Pancreas (tissue), 10 donors: Measurements from ENCODE around the gene ABCG4. TPM values are rescaled to one million over a fixed set of nuclear protein-coding genes. Genes with fewer than 3 reads are reported as not detected.
"Not testable (repeated sequence)": the region's sequence is repeated elsewhere in the genome, so short reads cannot be mapped to it uniquely, and the experiment has no call there.

ENCODE experiments used
- ATAC-seq, 4 donors: fragments of 200-7000 bp; cut with Tn5 transposase; one replicate each; pipeline versions ENCODE4 v1.8.0 to v1.9.1; 2020; ENCODE audit warnings: mild to moderate bottlenecking in 4 of 4, moderate library complexity in 4 of 4
- DNase-seq, 6 donors: peaks; one replicate each; pipeline ENCODE4 v3.0.0-alpha.2; 2020
- FAIRE-seq: peaks from 2 replicates; lab custom pipeline; 2012; peaks lifted over from hg19 to GRCh38; lab: Jason Lieb, UNC
- H3K27ac ChIP-seq, 4 donors: fragments of 200-600 bp; sonication (generic); 1 replicate in 3 of 4; 2 replicates in 1 of 4; pipeline versions ENCODE4 v1.5.0 to v1.8.0; 2020
- H3K27me3 ChIP-seq, 4 donors: fragments of 200-600 bp; one replicate each; pipeline ENCODE4 v1.8.0; 2021
- H3K36me3 ChIP-seq, 3 donors: fragments of 200-600 bp; sonication (generic) in 1 of 3; one replicate each; pipeline versions ENCODE4 v1.5.0 to v1.8.0; 2020 to 2021
- H3K4me1 ChIP-seq, 3 donors: fragments of 200-600 bp; one replicate each; pipeline ENCODE4 v1.8.0; 2021
- H3K4me3 ChIP-seq, 4 donors: fragments of 200-600 bp; sonication (generic) in 2 of 4; one replicate each; pipeline versions ENCODE4 v1.5.0 to v1.8.0; 2020 to 2021
- H3K9me3 ChIP-seq, 4 donors: fragments of 200-600 bp; one replicate each; pipeline ENCODE4 v1.8.0; 2021
- CTCF ChIP-seq, 4 donors: fragments of 200-600 bp; sonication (generic) in 3 of 4; IDR thresholded peaks; one replicate each; pipeline versions ENCODE4 v1.5.0 to v1.8.0; 2021; ENCODE audit warnings: antibody characterized with exemption in 4 of 4
- WGBS, 2 donors: extraction: QIAGEN DNeasy Blood & Tissue Kit; methylation state at CpG; one replicate each; pipeline ENCODE4 v1.1.7; 2013; 5-methylcytosine and 5-hydroxymethylcytosine counted together
- intact Hi-C, 3 donors: fragments of 100-400 bp; cut with DNase I; formaldehyde crosslinking; loops; one replicate each; pipeline versions ENCODE4 v1.11.1 to v1.14.2; 2022
- polyA plus RNA-seq, 2 donors: library from polyadenylated mRNA; stranded (reverse); fragments of 200-250 nt; gene quantifications; one replicate each; pipeline ENCODE4 v1.2.3, GENCODE V29; 2013
- total RNA-seq, 6 donors: library from RNA; stranded (reverse); fragmentation: NEBNext Ultra II Directional in 4 of 6; extraction: Animal tissue kit (Norgen Biotek cat#: 25700) in 4 of 6; gene quantifications; one replicate each; pipeline versions ENCODE4 v1.2.1 to v1.2.4, GENCODE V29; 2021 to 2023
- donor health status: healthy with polysubstance abuse.
- donor health status: DM: no; HTN: no; CAD: no; lungs with moderate emphysema.
- donor health status: DM: no; HTN: no; CAD: no.
- donor health status: control.
- donor health status: control.
- donor health status: Bipolar disorder and iron deficiency.
- donor health status: DM: yes; HTN: yes; CAD: no.
- donor health status: DM: no; HTN: no; CAD: no.
- donor health status: DM: no; HTN: no; CAD: no.
- donor health status: DM: yes; HTN: yes; CAD: no.

Gene ABCG4
- total and polyA plus RNA-seq, 8 donors, result 0.11 to 0.21 TPM; not detected in 6

- DNase-seq (peak in 1 of 6 donors; percentile 13), FAIRE-seq (no peak), ATAC-seq (no peak)
- Histone ChIP-seq H3K4me1 (no peaks in the 10 kb centered on the region), H3K36me3 (no peaks in the 10 kb centered on the region), H3K9me3 (no peaks in the 10 kb centered on the region), H3K27ac (no peak overlapping the region), H3K4me3 (no peak overlapping the region), H3K27me3 (no peaks in the 10 kb centered on the region)
- 67 to 79% methylated on average over 8 of the region's 8 CpGs for WGBS, 2 donors
- no peak for TF ChIP-seq CTCF (IDR thresholded peaks at IDR 0.05)
- intact Hi-C loops, result no loop called here
Measured at GRCh38 chr11:119161871-119162270, 13.0 kb downstream of the ABCG4 start.

- peak in 1 of 4 donors; percentile 1 for ATAC-seq
- no peaks in the 10 kb centered on the region for H3K27me3 ChIP-seq
- no peak for FAIRE-seq
- no peak overlapping the region for H3K27ac ChIP-seq
- no peak overlapping the region for H3K4me3 ChIP-seq
- no peaks in the 10 kb centered on the region for H3K9me3 ChIP-seq
- no peaks in the 10 kb centered on the region for H3K36me3 ChIP-seq
- no peak for TF ChIP-seq CTCF (IDR thresholded peaks at IDR 0.05)
- H3K4me1 ChIP-seq, result peaks cover 0 to 5% (median 0%) of the 10 kb centered on the region in 3 donors
- intact Hi-C loops, result no loop called here
- DNase-seq, result peak in 1 of 6 donors; percentile 6
- WGBS, 2 donors, result 46 to 64% methylated on average over 8 of the region's 8 CpGs
Measured at GRCh38 chr11:119166368-119167076, 17.7 kb downstream of the ABCG4 start.

- ATAC-seq, H3K4me3 ChIP-seq, H3K36me3 ChIP-seq, H3K27me3 ChIP-seq, DNase-seq, FAIRE-seq, intact Hi-C loops, H3K27ac ChIP-seq, H3K4me1 ChIP-seq, H3K9me3 ChIP-seq: not testable (repeated sequence)
- WGBS, 2 donors, result 71 to 79% methylated on average over 10 of the region's 10 CpGs
Measured at GRCh38 chr11:119167077-119167458, 18.2 kb downstream of the ABCG4 start.

GRCh38 chr11:119167933-119168332 is 19.1 kb downstream of the ABCG4 start:
- no peaks in the 10 kb centered on the region for H3K27me3 ChIP-seq
- WGBS, 2 donors, result 62 to 67% methylated on average over 6 of the region's 6 CpGs
- no peaks in the 10 kb centered on the region for H3K36me3 ChIP-seq
- DNase-seq, result no peak
- H3K4me1 ChIP-seq, result peaks cover 0 to 5% (median 0%) of the 10 kb centered on the region in 3 donors
- FAIRE-seq, result no peak
- no peaks in the 10 kb centered on the region for H3K9me3 ChIP-seq
- intact Hi-C loops, result no loop called here
- no peak for TF ChIP-seq CTCF (IDR thresholded peaks at IDR 0.05)
- ATAC-seq, result no peak
- no peak overlapping the region for H3K27ac ChIP-seq
- no peak overlapping the region for H3K4me3 ChIP-seq

- ATAC-seq, result peak; percentile 94 to 98 (median 96)
- intact Hi-C loops, result no loop called here
- TF ChIP-seq CTCF (IDR thresholded peaks at IDR 0.05), result peak; percentile 80 to 87 (median 85)
- Histone ChIP-seq H3K4me1 (peaks cover 0 to 5% (median 0%) of the 10 kb centered on the region in 3 donors), H3K27me3 (no peaks in the 10 kb centered on the region), H3K9me3 (no peaks in the 10 kb centered on the region), H3K27ac (peak within 1 kb of the TSS; percentile 93 to 97 (median 94)), H3K36me3 (no peaks in the 10 kb centered on the region), H3K4me3 (peak within 1 kb of the TSS; percentile 75 to 90 (median 89))
- no peak for FAIRE-seq
- 4 to 5% methylated on average over 49 to 63 of the region's 63 CpGs for WGBS, 2 donors
- DNase-seq, result peak; percentile 81 to 94 (median 88)
Measured at GRCh38 chr11:119168471-119169281, 19.8 kb downstream of the ABCG4 start, which contains the start of gene NLRX1. Gene NLRX1, plus strand, starts transcription at chr11:119168725. Its CDS starts 2,679 bp downstream, at chr11:119171404.
